ENCODE data around the gene AXIN1. TPM values are rescaled to one million over a fixed set of nuclear protein-coding genes. Genes with fewer than 3 reads are reported as not detected.

AXIN1 gene
- total and polyA plus RNA-seq, 2 donors (not counting 3 experiments of a cell fraction or from before 2014, with no cell fraction given), result 8.3 to 21.9 TPM

- no peaks in the 10 kb centered on the region for H3K9me1 ChIP-seq (replicated peaks; ENCODE audit: control insufficient read depth, extremely low read depth, insufficient read depth, low read length)
- H3K4me1 ChIP-seq (ENCODE audit: control insufficient read depth, extremely low read depth, insufficient read depth, low read length), result peaks cover 4% of the 10 kb centered on the region
- POLR2A ChIA-PET, result no interaction called here
- TF ChIP-seq JUN (IDR thresholded peaks at IDR 0.05; ENCODE audit: borderline replicate concordance, insufficient read depth, insufficient read length, low read depth), result no peak
- TF ChIP-seq EZH2 (IDR thresholded peaks at IDR 0.05; ENCODE audit: borderline replicate concordance, low read depth, low read length, severe bottlenecking), result no peak
- TF ChIP-seq GATA2 (IDR thresholded peaks at IDR 0.05; ENCODE audit: insufficient read depth, insufficient read length, low read depth, low read length), result no peak
- TF ChIP-seq CTCF (IDR thresholded peaks at IDR 0.05; ENCODE audit: extremely low read depth in 1 of 2, insufficient read depth in 1 of 2, low read depth in 1 of 2, low read length in 2 of 2), result no peak
- no peak for TF ChIP-seq POLR2AphosphoS5 (IDR thresholded peaks at IDR 0.05; ENCODE audit: insufficient read depth, low read depth, low read length)
- TF ChIP-seq POLR2A (IDR thresholded peaks at IDR 0.05; ENCODE audit: low read depth, low read length), result no peak
- TF ChIP-seq MAX (IDR thresholded peaks at IDR 0.05; ENCODE audit: insufficient read depth, insufficient read length), result no peak
- TF ChIP-seq FOS (IDR thresholded peaks at IDR 0.05; ENCODE audit: borderline replicate concordance, insufficient read depth, low read length), result no peak
- TF ChIP-seq MYC (IDR thresholded peaks at IDR 0.05; ENCODE audit: low read depth, low read length), result no peak
- peaks cover 7 to 38% of the 10 kb centered on the region in 2 experiments for H3K36me3 ChIP-seq (ENCODE audit: control insufficient read depth in 2 of 2, extremely low read depth in 1 of 2, insufficient read depth in 2 of 2, low read length in 2 of 2)
- CTCF ChIA-PET, result no interaction called here
- no peak overlapping the region for H3K4me2 ChIP-seq (ENCODE audit: insufficient read depth, low read length)
- H3K27me3 ChIP-seq (ENCODE audit: control insufficient read depth in 2 of 2, insufficient read depth in 2 of 2, low read length in 2 of 2), result no peaks in the 10 kb centered on the region
- no peak overlapping the region for H3K4me3 ChIP-seq (replicated peaks in 1 of 3; ENCODE audit: insufficient read depth in 1 of 3, low read depth in 1 of 3, low read length in 3 of 3)
- H2AFZ ChIP-seq (ENCODE audit: low read depth, low read length), result no peak overlapping the region
- H3K79me2 ChIP-seq (ENCODE audit: control insufficient read depth, insufficient read depth, low read length), result peaks cover 26% of the 10 kb centered on the region
- H3K9ac ChIP-seq (replicated peaks; ENCODE audit: extremely low read depth, insufficient read depth, low read length), result no peak overlapping the region
- no peaks in the 10 kb centered on the region for H4K20me1 ChIP-seq (replicated peaks; ENCODE audit: control insufficient read depth, extremely low read depth, insufficient read depth, low read length)
- no peaks in the 10 kb centered on the region for H3K9me3 ChIP-seq (replicated peaks; ENCODE audit: control insufficient read depth, insufficient read depth, low read length)
- BruUV-seq (replicated peaks), result no TSS peak
- dilution Hi-C loops (cut with MboI; ENCODE audit: extremely low pct_ligation_motif_present, low sequenced_read_pairs) (no loop called here), intact Hi-C loops (cut with micrococcal nuclease) (no loop called here)
- no peak for DNase-seq (ENCODE audit: low read depth, low spot score)
- FAIRE-seq, result no peak
- H3K27ac ChIP-seq (ENCODE audit: insufficient read depth, low read depth, low read length), result no peak overlapping the region
Measured at GRCh38 chr16:377419-377951, 25.0 kb upstream of the AXIN1 start.

All from endothelial cell of umbilical vein (primary cell).